ENCODE results near the gene FSTL4. TPM values are rescaled to one million over a fixed set of nuclear protein-coding genes. Genes with fewer than 3 reads are reported as not detected.

Gene FSTL4
- total RNA-seq, 4 donors from 2014 or later: 0.18 to 0.27 (median 0.20) TPM; not detected in 1

DNA sequence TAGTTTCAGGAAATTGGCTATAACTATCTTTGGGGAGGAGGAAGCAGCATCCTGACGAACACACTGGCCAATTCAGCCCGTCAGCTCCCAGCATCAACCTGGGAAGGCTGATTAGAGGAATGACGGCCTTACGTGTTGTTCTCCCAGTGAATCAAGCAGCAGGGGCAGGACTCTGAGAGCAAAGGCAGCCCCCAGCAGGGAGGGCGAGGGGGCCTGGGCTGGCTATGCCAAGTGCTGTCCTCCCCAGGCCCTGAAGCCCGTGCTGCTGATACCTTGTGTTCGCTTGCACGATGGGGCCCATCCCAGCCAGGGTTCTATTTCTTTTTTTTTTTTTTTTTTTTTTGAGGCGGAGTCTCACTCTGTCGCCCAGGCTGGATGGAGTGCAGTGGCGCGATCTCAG lies 254.1 kb downstream of the FSTL4 start:
- Histone ChIP-seq H3K27me3 (no peaks in the 10 kb centered on the region), H3K9me3 (no peaks in the 10 kb centered on the region), H3K4me3 (no peak overlapping the region), H3K4me1 (peaks cover 9 to 11% of the 10 kb centered on the region in 2 donors), H3K27ac (no peak overlapping the region), H3K36me3 (no peaks in the 10 kb centered on the region)
- in situ Hi-C loops (cut with MboI; ENCODE audit: low sequenced_read_pairs in 4 of 4) (no loop called here), intact Hi-C loops (cut with DNase I; ENCODE audit: low total_unique reads) (no loop called here)
- ATAC-seq: no peak
- TF ChIP-seq POLR2A (IDR thresholded peaks at IDR 0.05): no peak
- no peak for TF ChIP-seq CTCF (IDR thresholded peaks at IDR 0.05 in 4 of 5, conservative IDR thresholded peaks at IDR 0.05 in 1 of 5)
- no peak for DNase-seq

DNA sequence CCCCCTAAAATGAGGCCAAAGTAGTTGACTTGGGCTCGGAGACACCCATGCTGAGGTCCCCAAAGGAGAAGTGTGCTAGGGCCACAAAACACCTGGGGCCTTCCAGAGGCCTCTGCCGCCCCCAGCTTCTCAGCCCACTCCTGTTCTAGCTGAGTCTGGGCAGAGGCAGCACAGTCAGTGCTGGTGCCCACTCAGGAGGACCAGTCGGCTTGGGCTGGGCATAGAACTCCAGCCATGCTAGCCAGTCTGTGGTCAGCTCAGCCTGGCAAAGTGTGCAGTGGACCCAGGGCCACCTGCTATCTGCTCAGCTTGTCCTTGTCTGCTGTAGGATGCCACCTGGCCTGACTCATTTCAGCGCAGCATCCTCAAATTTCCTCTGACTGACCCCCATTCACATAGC lies 254.6 kb downstream of the FSTL4 start:
- in situ Hi-C loops (cut with MboI; ENCODE audit: low sequenced_read_pairs in 4 of 4): no loop called here
- Histone ChIP-seq H3K36me3 (no peaks in the 10 kb centered on the region), H3K9me3 (no peaks in the 10 kb centered on the region), H3K27ac (no peak overlapping the region), H3K27me3 (no peaks in the 10 kb centered on the region), H3K4me3 (no peak overlapping the region), H3K4me1 (peaks cover 9 to 11% of the 10 kb centered on the region in 2 donors)
- no peak for DNase-seq
- ATAC-seq: no peak
- intact Hi-C loops (cut with DNase I; ENCODE audit: low total_unique reads): no loop called here
- TF ChIP-seq CTCF (IDR thresholded peaks at IDR 0.05 in 4 of 5, conservative IDR thresholded peaks at IDR 0.05 in 1 of 5) (no peak), POLR2A (IDR thresholded peaks at IDR 0.05) (no peak)

- peak; percentile 75 to 85 for ATAC-seq
- peaks cover 9 to 11% of the 10 kb centered on the region in 2 donors for H3K4me1 ChIP-seq
- H3K4me3 ChIP-seq: no peak overlapping the region
- intact Hi-C loops (cut with DNase I; ENCODE audit: low total_unique reads): no loop called here
- no peak for DNase-seq
- in situ Hi-C loops (cut with MboI; ENCODE audit: low sequenced_read_pairs in 4 of 4): no loop called here
- TF ChIP-seq CTCF (IDR thresholded peaks at IDR 0.05 in 4 of 5, conservative IDR thresholded peaks at IDR 0.05 in 1 of 5) (no peak), POLR2A (IDR thresholded peaks at IDR 0.05) (no peak)
- no peaks in the 10 kb centered on the region for H3K36me3 ChIP-seq
- no peaks in the 10 kb centered on the region for H3K27me3 ChIP-seq
- no peak overlapping the region for H3K27ac ChIP-seq
- no peaks in the 10 kb centered on the region for H3K9me3 ChIP-seq
Observed at GRCh38 chr5:133356984-133357421, 255.3 kb downstream of the FSTL4 start.

GRCh38 chr5:133356396-133356983 lies 255.9 kb downstream of the FSTL4 start:
- ATAC-seq: no peak
- Histone ChIP-seq H3K9me3 (no peaks in the 10 kb centered on the region), H3K27me3 (no peaks in the 10 kb centered on the region), H3K27ac (no peak overlapping the region), H3K4me1 (peaks cover 9 to 11% of the 10 kb centered on the region in 2 donors), H3K4me3 (no peak overlapping the region), H3K36me3 (no peaks in the 10 kb centered on the region)
- in situ Hi-C loops (cut with MboI; ENCODE audit: low sequenced_read_pairs in 4 of 4) (no loop called here), intact Hi-C loops (cut with DNase I; ENCODE audit: low total_unique reads) (no loop called here)
- no peak for TF ChIP-seq CTCF (IDR thresholded peaks at IDR 0.05 in 4 of 5, conservative IDR thresholded peaks at IDR 0.05 in 1 of 5)
- no peak for TF ChIP-seq POLR2A (IDR thresholded peaks at IDR 0.05)
- no peak for DNase-seq

All from gastrocnemius medialis (tissue), 4 donors.